ENCODE measurements around the gene PCLO.

The PCLO gene

DNA sequence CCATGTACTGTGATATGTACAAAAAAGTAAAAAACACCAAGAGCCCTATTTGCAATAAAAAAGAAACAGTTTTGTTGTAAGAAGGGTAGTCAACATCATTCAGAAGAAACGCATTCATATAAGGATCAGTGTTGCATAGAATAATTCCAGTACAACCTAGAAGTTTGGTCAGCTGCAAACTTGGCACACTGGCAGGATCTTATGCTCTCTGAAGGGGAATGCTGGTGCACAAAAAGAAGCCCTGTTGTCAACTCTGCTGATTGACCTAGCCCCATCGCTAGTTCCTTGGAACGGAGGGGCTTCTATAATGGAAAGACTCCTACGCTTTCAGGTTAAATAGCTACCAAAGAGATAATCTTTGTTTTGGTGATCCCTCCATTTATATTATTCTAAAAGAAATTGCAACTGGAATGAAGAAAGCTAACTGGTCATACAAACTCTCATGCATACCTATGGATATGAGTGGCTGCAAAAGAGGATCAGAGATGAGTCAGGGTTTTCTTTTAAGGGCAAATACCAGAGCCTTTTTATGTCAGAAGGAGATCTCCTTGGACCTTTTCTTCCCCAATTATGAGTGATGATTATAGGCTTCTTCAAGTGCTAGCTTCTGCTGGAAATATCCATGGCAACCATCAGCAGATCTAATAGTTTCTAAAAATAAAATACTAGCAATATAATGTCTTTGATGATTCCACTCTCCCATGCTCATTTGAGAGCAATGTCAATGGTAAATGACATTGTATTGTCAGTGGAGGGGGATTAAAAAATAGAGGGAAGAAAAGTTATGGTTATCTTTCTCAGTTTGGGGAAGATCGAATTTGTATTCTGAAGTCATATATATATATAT, 406.8 kb downstream of the PCLO start:
- Histone ChIP-seq H3K4me2 (ENCODE audit: low read length) (no peak overlapping the region), H3K4me1 (no peaks in the 10 kb centered on the region), H3K9ac (no peak overlapping the region), H3K79me2 (no peaks in the 10 kb centered on the region), H3K9me3 (ENCODE audit: control insufficient read depth, low read length) (no peaks in the 10 kb centered on the region), H3K36me3 (ENCODE audit: control insufficient read depth, insufficient read depth, low read length) (no peaks in the 10 kb centered on the region), H3K27me3 (ENCODE audit: control insufficient read depth, insufficient read depth, low read length) (no peaks in the 10 kb centered on the region), H2AFZ (no peak overlapping the region), H3K4me3 (ENCODE audit: low read depth, low read length) (no peak overlapping the region), H3K27ac (no peak overlapping the region)
- TF ChIP-seq CTCF (IDR thresholded peaks at IDR 0.05): no peak

DNA sequence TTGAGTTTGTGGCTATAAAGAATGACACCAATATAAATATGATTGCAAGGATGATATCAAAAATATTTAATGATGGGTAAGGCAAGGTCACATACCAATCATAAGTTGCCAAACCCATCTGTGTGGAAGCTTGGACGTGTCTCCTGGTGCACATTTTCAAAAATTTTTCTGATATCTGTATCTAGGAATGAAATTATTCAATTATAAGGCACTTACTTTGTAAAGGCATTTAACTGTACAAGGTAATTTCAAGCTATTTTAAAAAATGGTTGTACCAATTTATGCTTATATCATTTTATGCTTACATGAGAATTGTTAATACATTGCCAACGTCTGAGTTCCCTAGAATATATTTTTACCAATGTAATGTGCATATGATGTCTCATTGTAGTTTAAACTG, 412.7 kb downstream of the PCLO start:
- Histone ChIP-seq H3K9ac (no peak overlapping the region), H3K36me3 (ENCODE audit: control insufficient read depth, insufficient read depth, low read length) (no peaks in the 10 kb centered on the region), H2AFZ (no peak overlapping the region), H3K27me3 (ENCODE audit: control insufficient read depth, insufficient read depth, low read length) (no peaks in the 10 kb centered on the region), H3K79me2 (no peaks in the 10 kb centered on the region), H3K4me2 (ENCODE audit: low read length) (no peak overlapping the region), H3K4me3 (ENCODE audit: low read depth, low read length) (no peak overlapping the region), H3K27ac (no peak overlapping the region), H3K4me1 (no peaks in the 10 kb centered on the region), H3K9me3 (ENCODE audit: control insufficient read depth, low read length) (no peaks in the 10 kb centered on the region)
- TF ChIP-seq CTCF (IDR thresholded peaks at IDR 0.05): no peak

DNA sequence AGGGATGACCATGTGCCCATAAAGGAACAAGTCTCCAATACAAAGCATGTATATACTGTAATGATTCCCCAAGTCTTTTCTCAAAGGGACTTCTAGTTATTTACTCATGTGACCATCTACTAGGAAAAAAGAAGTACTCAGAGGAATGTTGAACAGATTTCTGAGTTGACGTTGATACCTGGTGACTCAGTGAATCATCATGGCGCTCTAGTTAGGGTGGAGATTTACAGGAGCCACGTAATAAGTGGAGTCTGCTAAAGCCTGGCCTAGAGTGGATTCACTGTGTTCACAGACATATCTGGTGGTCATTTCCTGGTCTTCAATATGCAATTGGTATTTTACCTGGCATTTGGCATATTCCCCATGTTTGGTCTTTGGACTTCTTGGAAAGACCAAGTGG, 416.9 kb downstream of the PCLO start:
- H3K79me2 ChIP-seq: no peaks in the 10 kb centered on the region
- H3K27ac ChIP-seq: no peak overlapping the region
- no peak overlapping the region for H3K9ac ChIP-seq
- no peak overlapping the region for H3K4me2 ChIP-seq (ENCODE audit: low read length)
- no peaks in the 10 kb centered on the region for H3K27me3 ChIP-seq (ENCODE audit: control insufficient read depth, insufficient read depth, low read length)
- no peak overlapping the region for H3K4me3 ChIP-seq (ENCODE audit: low read depth, low read length)
- no peak for TF ChIP-seq CTCF (IDR thresholded peaks at IDR 0.05)
- no peak overlapping the region for H2AFZ ChIP-seq
- H3K36me3 ChIP-seq (ENCODE audit: control insufficient read depth, insufficient read depth, low read length): no peaks in the 10 kb centered on the region
- H3K9me3 ChIP-seq (ENCODE audit: control insufficient read depth, low read length): no peaks in the 10 kb centered on the region
- no peaks in the 10 kb centered on the region for H3K4me1 ChIP-seq

DNA sequence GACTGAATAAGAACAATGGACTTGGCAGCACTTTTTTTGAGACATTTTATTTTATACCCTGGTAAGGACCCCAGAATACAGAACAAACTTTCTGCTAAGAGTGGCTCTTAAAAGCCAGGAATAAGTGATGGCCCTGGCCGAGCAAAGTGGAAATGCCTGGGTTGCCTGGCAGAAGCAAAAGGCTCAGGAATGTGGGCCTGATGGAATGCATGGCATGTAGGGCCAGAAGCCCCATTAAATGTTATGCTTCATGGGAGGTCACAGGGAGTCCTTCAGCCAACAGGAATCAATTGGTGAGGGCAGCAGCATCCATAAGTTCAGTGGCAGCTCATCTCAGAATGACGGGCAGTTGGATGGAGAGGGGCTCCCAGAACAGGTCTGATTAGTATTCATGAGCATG, 417.6 kb downstream of the PCLO start:
- no peak overlapping the region for H3K4me3 ChIP-seq (ENCODE audit: low read depth, low read length)
- H3K27ac ChIP-seq: no peak overlapping the region
- H3K4me2 ChIP-seq (ENCODE audit: low read length): no peak overlapping the region
- H3K9me3 ChIP-seq (ENCODE audit: control insufficient read depth, low read length): no peaks in the 10 kb centered on the region
- no peaks in the 10 kb centered on the region for H3K36me3 ChIP-seq (ENCODE audit: control insufficient read depth, insufficient read depth, low read length)
- H2AFZ ChIP-seq: no peak overlapping the region
- no peaks in the 10 kb centered on the region for H3K27me3 ChIP-seq (ENCODE audit: control insufficient read depth, insufficient read depth, low read length)
- TF ChIP-seq CTCF (IDR thresholded peaks at IDR 0.05): no peak
- H3K79me2 ChIP-seq: no peaks in the 10 kb centered on the region
- H3K4me1 ChIP-seq: no peaks in the 10 kb centered on the region
- H3K9ac ChIP-seq: no peak overlapping the region

- Histone ChIP-seq H3K4me3 (ENCODE audit: low read depth, low read length) (no peak overlapping the region), H2AFZ (no peak overlapping the region), H3K27me3 (ENCODE audit: control insufficient read depth, insufficient read depth, low read length) (no peaks in the 10 kb centered on the region), H3K36me3 (ENCODE audit: control insufficient read depth, insufficient read depth, low read length) (no peaks in the 10 kb centered on the region), H3K27ac (no peak overlapping the region), H3K4me1 (no peaks in the 10 kb centered on the region), H3K9me3 (ENCODE audit: control insufficient read depth, low read length) (no peaks in the 10 kb centered on the region), H3K79me2 (no peaks in the 10 kb centered on the region), H3K4me2 (ENCODE audit: low read length) (no peak overlapping the region), H3K9ac (no peak overlapping the region)
- no peak for TF ChIP-seq CTCF (IDR thresholded peaks at IDR 0.05)
Measured at GRCh38 chr7:82742163-82742562, 420.5 kb downstream of the PCLO start.
